ENCODE results near the gene HAND2. TPM values are rescaled to one million over a fixed set of nuclear protein-coding genes. Genes with fewer than 3 reads are reported as not detected.

The HAND2 gene
- total and polyA plus RNA-seq, 2 experiments from 2014 or later = 0.15 TPM; not detected in 1

- H3K27ac Mint-ChIP-seq = no peak overlapping the region
- H2AFZ ChIP-seq = peak overlapping the region; percentile 96
- DNase-seq (ENCODE audit: low spot score) = peak; percentile 68
- peak; percentile 47; the same call in 1 of the 2 replicates for TF ChIP-seq ETS1 (IDR thresholded peaks at IDR 0.05)
- TF ChIP-seq NANOG (IDR thresholded peaks at IDR 0.05; ENCODE audit: borderline replicate concordance) = 0 out of 2 replicates have a peak, but pooled peaks have one; percentile 4
- no peak for TF ChIP-seq ZNF462 (CRISPR knock-in tag; IDR thresholded peaks at IDR 0.05)
- 0 out of 2 replicates have a peak, but pooled peaks have one; percentile 10 for TF ChIP-seq CREB1 (CRISPR knock-in tag; IDR thresholded peaks at IDR 0.05; ENCODE audit: low read depth)
- TF ChIP-seq ZNF114 (CRISPR knock-in tag; IDR thresholded peaks at IDR 0.05) = no peak
- TF ChIP-seq ZNF331 (CRISPR knock-in tag; IDR thresholded peaks at IDR 0.05; ENCODE audit: low read depth) = no peak
- no peak for TF ChIP-seq JUNB (IDR thresholded peaks at IDR 0.05; ENCODE audit: unreplicated experiment)
- TF ChIP-seq POLR2AphosphoS5 (IDR thresholded peaks at IDR 0.05; ENCODE audit: low read depth) = peak; percentile 39; the same call in 1 of the 2 replicates
- TF ChIP-seq REST (IDR thresholded peaks at IDR 0.05; ENCODE audit: unreplicated experiment) = no peak
- peak overlapping the region; percentile 80 for H3K4me3 ChIP-seq
- H3K79me2 ChIP-seq (replicated peaks; ENCODE audit: insufficient read depth) = no peaks in the 10 kb centered on the region
- H3K27me3 Mint-ChIP-seq (ENCODE audit: insufficient read depth, low read depth, poor library complexity) = peaks cover 80% of the 10 kb centered on the region
- H4K20me1 ChIP-seq (replicated peaks; ENCODE audit: insufficient read depth) = no peaks in the 10 kb centered on the region; the same call in 1 of the 2 replicates
- H3K4me1 Mint-ChIP-seq = peaks cover 30% of the 10 kb centered on the region
- no peak overlapping the region for H3K27ac ChIP-seq (ENCODE audit: low read depth)
- H3K4me1 ChIP-seq (ENCODE audit: insufficient read depth) = peaks cover 29% of the 10 kb centered on the region
- H3K9me3 Mint-ChIP-seq = peaks cover 2% of the 10 kb centered on the region; the same call in 2 of the 3 replicates
- peak overlapping the region; percentile 69 for H3K4me3 Mint-ChIP-seq
- no peaks in the 10 kb centered on the region for H3K36me3 ChIP-seq (ENCODE audit: insufficient read depth)
- 0 out of 2 replicates have a peak, but pooled peaks cover 7% of the 10 kb centered on the region for H3F3A ChIP-seq (replicated peaks; ENCODE audit: low read depth)
- peak overlapping the region; percentile 96 for H3K4me2 ChIP-seq
- no peaks in the 10 kb centered on the region for H3K36me3 Mint-ChIP-seq (ENCODE audit: low read depth)
- peak; percentile 29 for ATAC-seq
- H3K9me2 ChIP-seq (ENCODE audit: insufficient read depth) = no peaks in the 10 kb centered on the region
- H3K27me3 ChIP-seq (ENCODE audit: insufficient read depth) = peaks cover 98% of the 10 kb centered on the region
Measured at GRCh38 chr4:173500841-173501591, 29.0 kb downstream of the HAND2 start.

All from GM23338 (cell line).